Thyroid gland (tissue), 4 donors: ENCODE data around the gene NEDD9.

Experiments used
- CTCF ChIP-seq, 6 experiments: fragments of 200-600 bp in 3 of 6; fragments of 450-650 bp in 3 of 6; sonication (generic) in 3 of 6; IDR thresholded peaks; one replicate each; pipeline ENCODE4 v1.5.1; 2016 to 2019; ENCODE audit warnings: antibody characterized with exemption in 6 of 6, mild to moderate bottlenecking in 2 of 6, inconsistent platforms in 1 of 6, moderate library complexity in 1 of 6
- POLR2A ChIP-seq, 2 donors: fragments of 450-650 bp; IDR thresholded peaks; one replicate each; pipeline ENCODE4 v1.6.1; 2017; ENCODE audit warnings: antibody characterized with exemption in 2 of 2, mild to moderate bottlenecking in 2 of 2, moderate library complexity in 1 of 2

- TF ChIP-seq CTCF (IDR thresholded peaks at IDR 0.05) (no peak), POLR2A (IDR thresholded peaks at IDR 0.05) (no peak)
Observed at GRCh38 chr6:11209906-11210305, 22.6 kb downstream of the NEDD9 start.
